Pancreas (tissue), 10 donors: ENCODE measurements around the gene GPC6. TPM values are rescaled to one million over a fixed set of nuclear protein-coding genes. Genes with fewer than 3 reads are reported as not detected.

ENCODE experiments used
- ATAC-seq, 4 donors: fragments of 200-7000 bp; cut with Tn5 transposase; one replicate each; pipeline versions ENCODE4 v1.8.0 to v1.9.1; 2020; ENCODE audit warnings: mild to moderate bottlenecking in 4 of 4, moderate library complexity in 4 of 4
- DNase-seq, 6 donors: peaks; one replicate each; pipeline ENCODE4 v3.0.0-alpha.2; 2020
- FAIRE-seq: peaks from 2 replicates; lab custom pipeline; 2012; peaks lifted over from hg19 to GRCh38; lab: Jason Lieb, UNC
- H3K27ac ChIP-seq, 4 donors: fragments of 200-600 bp; sonication (generic); 1 replicate in 3 of 4; 2 replicates in 1 of 4; pipeline versions ENCODE4 v1.5.0 to v1.8.0; 2020
- H3K27me3 ChIP-seq, 4 donors: fragments of 200-600 bp; one replicate each; pipeline ENCODE4 v1.8.0; 2021
- H3K36me3 ChIP-seq, 3 donors: fragments of 200-600 bp; sonication (generic) in 1 of 3; one replicate each; pipeline versions ENCODE4 v1.5.0 to v1.8.0; 2020 to 2021
- H3K4me1 ChIP-seq, 3 donors: fragments of 200-600 bp; one replicate each; pipeline ENCODE4 v1.8.0; 2021
- H3K4me3 ChIP-seq, 4 donors: fragments of 200-600 bp; sonication (generic) in 2 of 4; one replicate each; pipeline versions ENCODE4 v1.5.0 to v1.8.0; 2020 to 2021
- H3K9me3 ChIP-seq, 4 donors: fragments of 200-600 bp; one replicate each; pipeline ENCODE4 v1.8.0; 2021
- CTCF ChIP-seq, 4 donors: fragments of 200-600 bp; sonication (generic) in 3 of 4; IDR thresholded peaks; one replicate each; pipeline versions ENCODE4 v1.5.0 to v1.8.0; 2021; ENCODE audit warnings: antibody characterized with exemption in 4 of 4
- WGBS, 2 donors: extraction: QIAGEN DNeasy Blood & Tissue Kit; methylation state at CpG; one replicate each; pipeline ENCODE4 v1.1.7; 2013; 5-methylcytosine and 5-hydroxymethylcytosine counted together
- intact Hi-C, 3 donors: fragments of 100-400 bp; cut with DNase I; formaldehyde crosslinking; loops; one replicate each; pipeline versions ENCODE4 v1.11.1 to v1.14.2; 2022
- polyA plus RNA-seq, 2 donors: library from polyadenylated mRNA; stranded (reverse); fragments of 200-250 nt; gene quantifications; one replicate each; pipeline ENCODE4 v1.2.3, GENCODE V29; 2013
- total RNA-seq, 6 donors: library from RNA; stranded (reverse); fragmentation: NEBNext Ultra II Directional in 4 of 6; extraction: Animal tissue kit (Norgen Biotek cat#: 25700) in 4 of 6; gene quantifications; one replicate each; pipeline versions ENCODE4 v1.2.1 to v1.2.4, GENCODE V29; 2021 to 2023
- donor health status: healthy with polysubstance abuse.
- donor health status: DM: no; HTN: no; CAD: no; lungs with moderate emphysema.
- donor health status: DM: no; HTN: no; CAD: no.
- donor health status: control.
- donor health status: control.
- donor health status: Bipolar disorder and iron deficiency.
- donor health status: DM: yes; HTN: yes; CAD: no.
- donor health status: DM: no; HTN: no; CAD: no.
- donor health status: DM: no; HTN: no; CAD: no.
- donor health status: DM: yes; HTN: yes; CAD: no.

Gene GPC6
- total and polyA plus RNA-seq, 8 donors: 0.23 to 3.3 (median 1.2) TPM

DNA sequence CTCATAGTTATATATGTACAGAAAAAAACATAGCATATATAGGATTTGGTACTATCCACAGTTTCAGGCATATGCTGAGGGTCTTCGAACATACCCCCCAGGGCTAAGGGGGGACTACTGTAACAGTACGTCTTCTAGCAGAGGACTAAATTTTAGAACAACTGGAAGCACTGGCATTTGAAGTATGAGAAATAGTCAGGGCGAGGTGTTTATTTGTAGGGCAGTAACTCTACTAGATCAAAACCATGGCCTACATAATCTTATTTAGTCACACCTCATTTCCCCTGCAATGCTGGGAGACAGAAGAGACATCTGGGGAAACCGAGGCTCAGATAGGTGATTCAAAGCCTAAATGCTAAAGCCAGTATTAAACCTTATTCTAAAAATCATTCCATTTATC is 1007.2 kb downstream of the GPC6 start:
- intact Hi-C loops: no loop called here
- ATAC-seq (no peak), FAIRE-seq (no peak), DNase-seq (no peak)
- no peaks in the 10 kb centered on the region for H3K36me3 ChIP-seq
- H3K27me3 ChIP-seq: no peaks in the 10 kb centered on the region
- WGBS, 2 donors: 78 to 83% methylated on average over 4 of the region's 4 CpGs
- H3K27ac ChIP-seq: no peak overlapping the region
- no peak for TF ChIP-seq CTCF (IDR thresholded peaks at IDR 0.05)
- no peaks in the 10 kb centered on the region for H3K9me3 ChIP-seq
- no peaks in the 10 kb centered on the region for H3K4me1 ChIP-seq
- no peak overlapping the region for H3K4me3 ChIP-seq

DNA sequence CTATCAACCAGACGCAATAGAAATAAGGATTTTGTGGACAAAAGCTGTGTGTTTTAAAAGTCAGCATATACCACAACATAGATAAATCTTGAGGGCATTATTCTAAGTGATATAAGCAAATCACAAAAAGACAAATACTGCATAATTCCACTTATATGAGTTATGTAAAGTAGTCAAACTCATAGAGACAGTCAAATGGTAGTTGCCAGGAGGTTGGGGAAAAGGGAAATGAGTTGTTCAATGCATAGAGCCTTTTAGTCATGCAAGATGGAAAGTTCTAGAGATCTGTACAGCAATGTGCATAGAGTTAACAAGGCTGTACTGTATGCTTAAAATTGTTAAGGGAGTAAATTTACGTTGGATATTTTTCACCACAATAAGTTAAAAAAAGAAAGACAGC is 1008.1 kb downstream of the GPC6 start:
- FAIRE-seq: no peak
- intact Hi-C loops: no loop called here
- Histone ChIP-seq H3K36me3 (no peaks in the 10 kb centered on the region), H3K4me3 (no peak overlapping the region), H3K9me3 (no peaks in the 10 kb centered on the region), H3K27me3 (no peaks in the 10 kb centered on the region), H3K27ac (no peak overlapping the region), H3K4me1 (no peaks in the 10 kb centered on the region)
- WGBS, 2 donors: 73 to 86% methylated on average over 2 of the region's 2 CpGs
- no peak for TF ChIP-seq CTCF (IDR thresholded peaks at IDR 0.05)
- no peak for DNase-seq
- ATAC-seq: no peak

- Histone ChIP-seq H3K4me3 (no peak overlapping the region), H3K9me3 (no peaks in the 10 kb centered on the region), H3K36me3 (no peaks in the 10 kb centered on the region), H3K4me1 (no peaks in the 10 kb centered on the region), H3K27ac (no peak overlapping the region), H3K27me3 (no peaks in the 10 kb centered on the region)
- ATAC-seq (peak in 1 of 4 donors; percentile 51), FAIRE-seq (no peak), DNase-seq (no peak)
- intact Hi-C loops: no loop called here
- 8 to 13% methylated on average over 2 of the region's 2 CpGs for WGBS, 2 donors
- no peak for TF ChIP-seq CTCF (IDR thresholded peaks at IDR 0.05)
Measured at GRCh38 chr13:94236132-94236531, 1009.5 kb downstream of the GPC6 start.

- Histone ChIP-seq H3K4me1 (no peaks in the 10 kb centered on the region), H3K27ac (no peak overlapping the region), H3K27me3 (no peaks in the 10 kb centered on the region), H3K9me3 (no peaks in the 10 kb centered on the region), H3K4me3 (no peak overlapping the region), H3K36me3 (no peaks in the 10 kb centered on the region)
- no peak for FAIRE-seq
- intact Hi-C loops: no loop called here
- DNase-seq: no peak
- no peak for ATAC-seq
- no peak for TF ChIP-seq CTCF (IDR thresholded peaks at IDR 0.05)
Measured at GRCh38 chr13:94236872-94237271, 1010.3 kb downstream of the GPC6 start.

- Histone ChIP-seq H3K27me3 (no peaks in the 10 kb centered on the region), H3K27ac (no peak overlapping the region), H3K36me3 (no peaks in the 10 kb centered on the region), H3K9me3 (no peaks in the 10 kb centered on the region), H3K4me3 (no peak overlapping the region), H3K4me1 (no peaks in the 10 kb centered on the region)
- no peak for ATAC-seq
- no peak for DNase-seq
- no peak for FAIRE-seq
- TF ChIP-seq CTCF (IDR thresholded peaks at IDR 0.05): no peak
- intact Hi-C loops: no loop called here
- WGBS, 2 donors: 66 to 72% methylated on average over 3 of the region's 3 CpGs
Measured at GRCh38 chr13:94239135-94239534, 1012.5 kb downstream of the GPC6 start.
